Testis (tissue), 2 donors: ENCODE measurements around the gene SPACA6.

Experiments used
- CTCF ChIP-seq, 3 experiments: fragments of 450-650 bp in 2 of 3; fragments of 200-600 bp in 1 of 3; sonication (generic) in 1 of 3; IDR thresholded peaks; one replicate each; pipeline ENCODE4 v1.5.1; 2016 to 2019; ENCODE audit warnings: antibody characterized with exemption in 3 of 3, mild to moderate bottlenecking in 2 of 3, moderate library complexity in 1 of 3
- POLR2A ChIP-seq: fragments of 450-650 bp; IDR thresholded peaks from one replicate; pipeline ENCODE4 v1.6.1; 2017; ENCODE audit warnings: antibody characterized with exemption, mild to moderate bottlenecking, moderate library complexity

DNA sequence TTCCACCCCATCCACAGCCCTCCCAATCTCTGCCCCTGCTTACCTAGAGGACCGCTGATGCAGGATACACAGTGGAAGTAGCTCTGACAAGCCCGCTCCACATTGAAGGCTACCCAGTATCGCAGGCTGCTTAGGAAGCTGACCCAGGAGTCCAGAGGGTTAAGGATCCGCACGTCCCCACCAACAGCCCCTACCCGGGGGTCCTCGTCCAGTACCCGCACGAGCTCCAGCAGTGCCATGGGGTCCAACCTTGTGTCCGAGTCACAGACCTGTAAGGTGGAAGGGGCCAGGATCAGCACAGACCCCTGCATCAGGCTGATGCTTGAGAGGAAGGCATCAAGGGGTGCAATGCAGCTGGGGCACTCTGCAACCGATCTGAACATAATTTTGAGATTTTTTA is 23.8 kb downstream of the SPACA6 start:
- TF ChIP-seq POLR2A (no peak), CTCF (IDR thresholded peaks at IDR 0.05) (no peak)
